ENCODE results near the gene TMEM181. TPM values are rescaled to one million over a fixed set of nuclear protein-coding genes. Genes with fewer than 3 reads are reported as not detected.

TMEM181 gene
- total RNA-seq, 2 donors from 2014 or later, result 21.2 to 21.8 TPM

DNA sequence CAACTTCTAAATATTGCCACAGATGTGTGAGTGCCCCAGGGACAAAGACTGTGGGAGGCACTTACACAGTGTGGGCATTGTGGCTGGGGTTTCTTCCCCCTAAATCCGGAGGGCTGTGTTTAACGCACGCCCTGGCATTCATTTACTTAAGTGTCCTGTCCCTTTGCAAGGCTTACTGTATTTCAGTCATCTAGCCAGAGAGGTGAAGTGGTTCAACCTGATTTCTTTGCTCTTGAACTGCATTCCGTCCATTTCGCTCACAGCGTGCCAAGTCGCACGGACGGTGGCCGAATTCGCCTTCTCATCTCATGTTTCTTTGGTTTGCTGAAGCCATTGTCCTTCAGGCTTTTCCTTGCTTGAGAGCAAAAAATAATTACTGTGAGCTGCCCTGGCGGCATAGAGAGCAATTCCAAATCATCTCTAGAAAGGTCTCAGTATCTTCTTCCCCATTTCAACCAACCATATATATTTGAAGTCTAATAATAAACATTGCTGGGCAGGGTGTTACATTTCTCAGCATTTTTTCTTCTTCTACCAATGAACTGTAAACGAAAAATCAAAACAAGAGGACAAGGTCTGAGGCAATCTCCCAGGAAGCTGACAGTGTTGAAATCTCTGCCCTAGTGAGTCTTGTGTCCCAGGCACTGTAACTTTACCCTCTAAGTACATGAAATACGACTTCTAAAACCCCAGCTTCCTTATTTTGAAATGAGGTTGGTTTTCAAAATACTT, 106.9 kb downstream of the TMEM181 start:
- H3K4me1 Mint-ChIP-seq, result peaks cover 11% of the 10 kb centered on the region
- peak; percentile 25 for DNase-seq
- peaks cover 8% of the 10 kb centered on the region for H3K27me3 Mint-ChIP-seq (ENCODE audit: insufficient read depth)
- Histone ChIP-seq H3K27me3 (ENCODE audit: control insufficient read depth, insufficient read depth, low read length, poor library complexity, severe bottlenecking) (peaks cover 10% of the 10 kb centered on the region), H3K4me1 (ENCODE audit: control insufficient read depth, insufficient read depth, low read length) (no peaks in the 10 kb centered on the region), H3K9ac (ENCODE audit: extremely low read depth, low read length, poor library complexity, severe bottlenecking) (no peak overlapping the region), H3K9me3 (ENCODE audit: control insufficient read depth, low read length) (no peaks in the 10 kb centered on the region), H3K27ac (ENCODE audit: low read depth, low read length) (no peak overlapping the region), H3K4me3 (ENCODE audit: low read length) (no peak overlapping the region), H3K36me3 (ENCODE audit: control insufficient read depth, insufficient read depth, low read length) (no peaks in the 10 kb centered on the region)
- TF ChIP-seq, protein P1, sequence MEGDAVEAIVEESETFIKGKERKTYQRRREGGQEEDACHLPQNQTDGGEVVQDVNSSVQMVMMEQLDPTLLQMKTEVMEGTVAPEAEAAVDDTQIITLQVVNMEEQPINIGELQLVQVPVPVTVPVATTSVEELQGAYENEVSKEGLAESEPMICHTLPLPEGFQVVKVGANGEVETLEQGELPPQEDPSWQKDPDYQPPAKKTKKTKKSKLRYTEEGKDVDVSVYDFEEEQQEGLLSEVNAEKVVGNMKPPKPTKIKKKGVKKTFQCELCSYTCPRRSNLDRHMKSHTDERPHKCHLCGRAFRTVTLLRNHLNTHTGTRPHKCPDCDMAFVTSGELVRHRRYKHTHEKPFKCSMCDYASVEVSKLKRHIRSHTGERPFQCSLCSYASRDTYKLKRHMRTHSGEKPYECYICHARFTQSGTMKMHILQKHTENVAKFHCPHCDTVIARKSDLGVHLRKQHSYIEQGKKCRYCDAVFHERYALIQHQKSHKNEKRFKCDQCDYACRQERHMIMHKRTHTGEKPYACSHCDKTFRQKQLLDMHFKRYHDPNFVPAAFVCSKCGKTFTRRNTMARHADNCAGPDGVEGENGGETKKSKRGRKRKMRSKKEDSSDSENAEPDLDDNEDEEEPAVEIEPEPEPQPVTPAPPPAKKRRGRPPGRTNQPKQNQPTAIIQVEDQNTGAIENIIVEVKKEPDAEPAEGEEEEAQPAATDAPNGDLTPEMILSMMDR (conservative IDR thresholded peaks at IDR 0.05), result no peak
- H3K9me3 Mint-ChIP-seq, result no peaks in the 10 kb centered on the region
- no peaks in the 10 kb centered on the region for H3K36me3 Mint-ChIP-seq (ENCODE audit: low read depth)
- no peak overlapping the region for H3K27ac Mint-ChIP-seq
- H3K4me3 Mint-ChIP-seq, result no peak overlapping the region
- 92 to 93% methylated on average over 11 to 14 of the region's 14 CpGs for WGBS, 2 experiments (ENCODE audit: insufficient coverage in 1 of 2, insufficient read length in 1 of 2)

DNA sequence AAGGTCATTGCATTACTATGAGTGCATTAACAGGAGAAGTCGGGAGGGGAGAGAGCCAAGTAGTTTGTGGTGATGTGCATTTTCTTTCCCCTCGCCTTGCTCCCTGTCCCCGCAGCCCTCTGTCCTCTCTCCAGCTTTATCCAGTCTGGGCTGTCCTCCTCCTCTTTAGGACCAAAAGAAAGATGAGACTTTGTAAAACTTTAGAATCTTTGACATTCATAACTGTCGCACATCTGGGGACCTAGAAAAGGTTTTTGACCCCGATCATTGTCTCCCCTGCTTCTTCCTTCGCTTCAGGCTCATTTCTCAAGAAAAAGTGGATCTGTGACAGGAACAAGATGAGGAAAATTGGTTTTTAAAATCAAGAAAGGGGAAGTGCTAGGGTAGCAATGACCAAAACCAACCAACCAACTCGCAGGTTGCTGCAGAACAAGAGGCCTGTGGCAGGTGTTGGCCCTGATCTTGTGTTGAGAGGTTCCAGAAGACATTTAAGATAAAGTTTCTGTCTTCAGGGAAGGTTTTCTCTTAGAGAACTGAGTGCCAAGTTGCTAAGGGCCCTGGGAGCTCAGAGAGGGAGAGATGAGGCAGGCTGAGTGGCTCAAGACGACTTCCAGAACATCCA, 107.6 kb downstream of the TMEM181 start:
- Mint-ChIP-seq H3K4me3 (no peak overlapping the region), H3K9me3 (no peaks in the 10 kb centered on the region), H3K27me3 (ENCODE audit: insufficient read depth) (peaks cover 8% of the 10 kb centered on the region), H3K27ac (no peak overlapping the region), H3K4me1 (peaks cover 11% of the 10 kb centered on the region), H3K36me3 (ENCODE audit: low read depth) (no peaks in the 10 kb centered on the region)
- TF ChIP-seq, protein P1 (conservative IDR thresholded peaks at IDR 0.05), result no peak
- Histone ChIP-seq H3K36me3 (ENCODE audit: control insufficient read depth, insufficient read depth, low read length) (no peaks in the 10 kb centered on the region), H3K27ac (ENCODE audit: low read depth, low read length) (no peak overlapping the region), H3K27me3 (ENCODE audit: control insufficient read depth, insufficient read depth, low read length, poor library complexity, severe bottlenecking) (peaks cover 10% of the 10 kb centered on the region), H3K9ac (ENCODE audit: extremely low read depth, low read length, poor library complexity, severe bottlenecking) (no peak overlapping the region), H3K9me3 (ENCODE audit: control insufficient read depth, low read length) (no peaks in the 10 kb centered on the region), H3K4me3 (ENCODE audit: low read length) (no peak overlapping the region), H3K4me1 (ENCODE audit: control insufficient read depth, insufficient read depth, low read length) (no peaks in the 10 kb centered on the region)
- 95 to 100% methylated on average over 1 to 8 of the region's 8 CpGs for WGBS, 2 experiments (ENCODE audit: insufficient coverage in 1 of 2, insufficient read length in 1 of 2)
- DNase-seq, result peak; percentile 33

DNA sequence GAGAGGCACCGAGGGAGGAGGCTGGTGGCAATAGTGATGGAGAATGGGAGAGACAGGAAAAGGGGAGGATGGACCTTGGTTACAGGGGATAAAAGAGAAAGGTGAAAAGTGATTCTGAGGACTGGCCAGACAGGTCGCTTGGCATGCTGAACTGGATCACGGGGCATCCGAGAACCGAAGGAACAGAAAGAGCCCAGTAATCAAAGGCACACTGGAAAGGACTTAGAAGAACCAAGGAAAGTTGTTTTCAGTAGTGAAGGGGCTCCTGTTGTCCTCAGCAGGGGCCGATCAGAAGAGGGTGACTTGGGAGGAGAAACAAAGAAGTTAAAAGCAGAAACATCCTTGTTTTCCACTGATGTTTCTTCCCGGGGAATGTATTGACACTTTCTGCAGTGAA, 108.8 kb downstream of the TMEM181 start:
- Mint-ChIP-seq H3K27me3 (ENCODE audit: insufficient read depth) (peaks cover 6% of the 10 kb centered on the region), H3K27ac (no peak overlapping the region), H3K36me3 (ENCODE audit: low read depth) (no peaks in the 10 kb centered on the region), H3K9me3 (no peaks in the 10 kb centered on the region), H3K4me3 (no peak overlapping the region), H3K4me1 (peaks cover 2% of the 10 kb centered on the region)
- TF ChIP-seq, protein P1 (conservative IDR thresholded peaks at IDR 0.05), result no peak
- DNase-seq, result peak; percentile 34
- Histone ChIP-seq H3K9me3 (ENCODE audit: control insufficient read depth, low read length) (no peaks in the 10 kb centered on the region), H3K9ac (ENCODE audit: extremely low read depth, low read length, poor library complexity, severe bottlenecking) (no peak overlapping the region), H3K4me1 (ENCODE audit: control insufficient read depth, insufficient read depth, low read length) (no peaks in the 10 kb centered on the region), H3K27me3 (ENCODE audit: control insufficient read depth, insufficient read depth, low read length, poor library complexity, severe bottlenecking) (peaks cover 10% of the 10 kb centered on the region), H3K27ac (ENCODE audit: low read depth, low read length) (no peak overlapping the region), H3K4me3 (ENCODE audit: low read length) (no peak overlapping the region), H3K36me3 (ENCODE audit: control insufficient read depth, insufficient read depth, low read length) (no peaks in the 10 kb centered on the region)
- 88 to 90% methylated on average over 7 of the region's 7 CpGs for WGBS, 2 experiments (ENCODE audit: insufficient coverage in 1 of 2, insufficient read length in 1 of 2)

All from endodermal cell (in vitro differentiated cells).